Suprapubic skin (tissue), 4 donors: Measurements from ENCODE around the gene CRABP1. TPM values are rescaled to one million over a fixed set of nuclear protein-coding genes. Genes with fewer than 3 reads are reported as not detected.

Source experiments
- DNase-seq, 2 donors: peaks; one replicate each; pipeline ENCODE4 v3.0.0-alpha.2; 2019; ENCODE audit warnings: low spot score in 2 of 2
- H3K27ac ChIP-seq: fragments of 200-600 bp; sonication (generic); one replicate; pipeline ENCODE4 v1.5.1; 2019
- H3K27me3 ChIP-seq: fragments of 200-600 bp; sonication (generic); one replicate; pipeline ENCODE4 v1.5.1; 2019
- H3K36me3 ChIP-seq: fragments of 200-600 bp; sonication (generic); one replicate; pipeline ENCODE4 v1.5.1; 2019
- H3K4me1 ChIP-seq: fragments of 200-600 bp; sonication (generic); one replicate; pipeline ENCODE4 v1.5.1; 2019
- H3K4me3 ChIP-seq: fragments of 200-600 bp; sonication (generic); one replicate; pipeline ENCODE4 v1.5.1; 2019; ENCODE audit warnings: mild to moderate bottlenecking
- H3K9me3 ChIP-seq: fragments of 200-600 bp; sonication (generic); one replicate; pipeline ENCODE4 v1.5.1; 2019
- EP300 ChIP-seq: sonication (generic); formaldehyde crosslinking; IDR thresholded peaks from one replicate; pipeline ENCODE4 v1.6.1; 2017; ENCODE audit warnings: antibody characterized with exemption
- POLR2A ChIP-seq, 2 donors: fragments of 450-650 bp; IDR thresholded peaks; one replicate each; pipeline ENCODE4 v1.6.1; 2017; ENCODE audit warnings: antibody characterized with exemption in 2 of 2, mild to moderate bottlenecking in 2 of 2, moderate library complexity in 2 of 2
- POLR2AphosphoS5 ChIP-seq, 3 donors: sonication (generic); formaldehyde crosslinking; IDR thresholded peaks; one replicate each; pipeline ENCODE4 v1.6.1; 2017; ENCODE audit warnings: antibody characterized with exemption in 3 of 3
- WGBS: methylation state at CpG from one replicate; pipeline ENCODE4 v1.1.5; 2018; 5-methylcytosine and 5-hydroxymethylcytosine counted together
- total RNA-seq, 4 donors: library from RNA; depleted of rRNA; stranded (reverse); fragments of >200 nt; gene quantifications; one replicate each; pipeline ENCODE4 v1.1.0, GENCODE V29; 2016
- TF ChIP-seq, protein P1 (sequence below), 2 donors: fragments of 200-600 bp in 1 of 2; fragments of 450-650 bp in 1 of 2; sonication (generic) in 1 of 2; IDR thresholded peaks; one replicate each; pipeline ENCODE4 v1.5.1; 2016 to 2019; ENCODE audit warnings: antibody characterized with exemption in 2 of 2, mild to moderate bottlenecking in 1 of 2, moderate library complexity in 1 of 2

The CRABP1 gene
- total RNA-seq, 4 donors from 2014 or later = 2.6 to 8.7 (median 8.5) TPM; not detected in 1

DNA sequence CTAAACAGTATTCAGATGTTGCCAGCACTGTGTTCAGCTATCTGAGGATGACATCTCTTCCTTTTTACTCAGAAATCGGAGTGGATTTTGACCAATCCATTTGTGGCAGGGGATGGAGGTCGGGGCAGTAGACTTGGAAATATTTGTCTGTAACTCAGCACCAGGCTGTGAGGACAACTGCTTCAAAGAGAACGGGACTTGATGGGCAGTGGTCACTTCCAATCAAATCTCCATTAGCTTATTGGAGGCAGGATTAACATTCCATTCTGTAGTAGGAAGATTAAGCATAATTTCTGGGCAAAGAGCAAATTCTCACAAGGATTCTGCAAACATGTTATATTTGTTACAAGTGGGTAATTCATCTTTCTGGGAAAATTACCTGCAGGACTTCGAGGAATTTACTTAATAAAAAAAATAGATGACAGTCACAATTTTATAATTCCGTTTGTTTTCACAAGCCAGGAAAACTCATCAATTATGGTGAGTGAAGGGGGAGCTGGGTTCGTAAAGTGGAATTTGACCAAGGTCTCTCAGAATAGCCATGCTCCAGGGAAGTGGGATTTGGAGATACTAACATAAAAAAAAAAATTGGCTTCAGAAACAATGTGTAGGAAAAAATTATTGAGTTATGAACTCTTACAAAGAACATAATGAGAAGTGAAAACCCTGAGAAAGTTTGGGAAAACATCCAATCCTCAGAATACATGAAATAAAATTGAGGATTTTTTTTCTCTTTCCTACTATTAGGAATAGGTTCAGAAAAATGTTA, 18.1 kb downstream of the CRABP1 start:
- peaks cover 10% of the 10 kb centered on the region for H3K4me1 ChIP-seq
- no peak overlapping the region for H3K4me3 ChIP-seq
- H3K9me3 ChIP-seq = no peaks in the 10 kb centered on the region
- peaks cover 2% of the 10 kb centered on the region for H3K27me3 ChIP-seq
- no peak for TF ChIP-seq POLR2AphosphoS5 (IDR thresholded peaks at IDR 0.05)
- TF ChIP-seq POLR2A (IDR thresholded peaks at IDR 0.05) = no peak
- TF ChIP-seq, protein P1, sequence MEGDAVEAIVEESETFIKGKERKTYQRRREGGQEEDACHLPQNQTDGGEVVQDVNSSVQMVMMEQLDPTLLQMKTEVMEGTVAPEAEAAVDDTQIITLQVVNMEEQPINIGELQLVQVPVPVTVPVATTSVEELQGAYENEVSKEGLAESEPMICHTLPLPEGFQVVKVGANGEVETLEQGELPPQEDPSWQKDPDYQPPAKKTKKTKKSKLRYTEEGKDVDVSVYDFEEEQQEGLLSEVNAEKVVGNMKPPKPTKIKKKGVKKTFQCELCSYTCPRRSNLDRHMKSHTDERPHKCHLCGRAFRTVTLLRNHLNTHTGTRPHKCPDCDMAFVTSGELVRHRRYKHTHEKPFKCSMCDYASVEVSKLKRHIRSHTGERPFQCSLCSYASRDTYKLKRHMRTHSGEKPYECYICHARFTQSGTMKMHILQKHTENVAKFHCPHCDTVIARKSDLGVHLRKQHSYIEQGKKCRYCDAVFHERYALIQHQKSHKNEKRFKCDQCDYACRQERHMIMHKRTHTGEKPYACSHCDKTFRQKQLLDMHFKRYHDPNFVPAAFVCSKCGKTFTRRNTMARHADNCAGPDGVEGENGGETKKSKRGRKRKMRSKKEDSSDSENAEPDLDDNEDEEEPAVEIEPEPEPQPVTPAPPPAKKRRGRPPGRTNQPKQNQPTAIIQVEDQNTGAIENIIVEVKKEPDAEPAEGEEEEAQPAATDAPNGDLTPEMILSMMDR (IDR thresholded peaks at IDR 0.05) = no peak
- TF ChIP-seq EP300 = no peak
- no peak overlapping the region for H3K27ac ChIP-seq
- H3K36me3 ChIP-seq = no peaks in the 10 kb centered on the region
- DNase-seq = no peak
- WGBS = 55% methylated on average over 6 of the region's 6 CpGs

DNA sequence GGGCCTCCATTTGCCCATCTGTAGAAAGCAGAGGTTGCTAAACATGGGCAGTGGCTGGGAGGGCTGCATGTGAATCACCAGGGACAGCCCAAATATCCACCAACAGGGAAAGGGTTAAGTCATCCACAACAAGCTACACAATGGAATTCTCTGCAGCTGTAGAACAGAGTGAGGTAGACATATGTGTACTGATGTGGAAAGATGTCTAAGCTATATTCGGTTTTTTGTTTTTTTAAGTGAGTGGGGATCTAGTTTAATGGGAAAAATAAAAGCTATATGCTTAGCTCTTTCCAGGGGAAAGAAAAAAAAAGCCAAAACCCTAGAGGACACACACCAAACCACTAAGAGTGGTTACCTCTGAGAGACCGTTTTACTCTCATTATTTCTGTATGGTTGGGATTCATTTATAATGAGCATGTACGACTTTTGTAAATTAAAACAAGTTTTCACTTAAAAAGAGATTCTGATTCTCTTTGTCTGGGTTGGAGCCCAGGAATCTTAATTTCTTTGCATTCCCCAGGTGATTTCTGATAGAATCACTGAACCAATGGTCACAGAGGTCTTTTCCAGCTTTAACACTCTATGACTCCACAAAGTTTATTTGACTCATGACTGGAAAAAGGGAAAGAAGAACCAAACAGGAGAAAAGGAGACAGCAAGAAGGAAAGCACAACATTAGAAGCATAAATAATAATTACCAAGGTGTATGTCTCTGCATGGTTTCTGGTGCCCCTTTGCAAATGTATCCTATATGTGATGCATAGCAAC, 19.1 kb downstream of the CRABP1 start:
- Histone ChIP-seq H3K27me3 (peaks cover 2% of the 10 kb centered on the region), H3K9me3 (no peaks in the 10 kb centered on the region), H3K36me3 (no peaks in the 10 kb centered on the region), H3K4me1 (peaks cover 10% of the 10 kb centered on the region), H3K4me3 (no peak overlapping the region), H3K27ac (no peak overlapping the region)
- TF ChIP-seq POLR2AphosphoS5 (IDR thresholded peaks at IDR 0.05) (no peak), POLR2A (IDR thresholded peaks at IDR 0.05) (no peak), EP300 (no peak)
- TF ChIP-seq, protein P1 (IDR thresholded peaks at IDR 0.05) = no peak
- WGBS = 78% methylated on average over 3 of the region's 3 CpGs
- DNase-seq = no peak

DNA sequence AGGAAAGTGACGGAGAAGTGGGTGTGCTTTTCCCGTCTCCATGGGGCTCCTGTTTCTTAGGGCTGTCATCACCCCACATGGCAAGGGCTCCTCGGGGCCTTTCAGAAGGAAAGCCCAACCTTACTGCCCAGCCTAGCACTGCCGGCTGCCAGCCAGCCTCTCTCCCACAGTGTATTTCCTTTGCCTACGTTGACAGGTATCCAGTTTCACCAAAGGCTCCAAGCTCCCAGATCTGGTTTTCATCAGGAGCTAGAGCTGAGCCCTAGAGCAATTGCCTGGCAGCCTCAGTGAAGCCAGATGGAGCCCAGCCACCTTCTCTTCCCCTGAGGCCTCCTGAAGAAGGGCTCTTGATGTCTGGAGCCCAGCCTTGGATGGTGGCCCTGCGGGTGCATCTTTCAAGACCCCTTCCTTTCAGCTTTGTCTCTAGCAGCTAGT, 20.2 kb downstream of the CRABP1 start:
- DNase-seq = no peak
- H3K4me3 ChIP-seq = no peak overlapping the region
- no peak overlapping the region for H3K27ac ChIP-seq
- H3K27me3 ChIP-seq = peaks cover 2% of the 10 kb centered on the region
- TF ChIP-seq POLR2AphosphoS5 (IDR thresholded peaks at IDR 0.05) = no peak
- TF ChIP-seq POLR2A (IDR thresholded peaks at IDR 0.05) = no peak
- TF ChIP-seq, protein P1 (IDR thresholded peaks at IDR 0.05) = no peak
- TF ChIP-seq EP300 = no peak
- 59% methylated on average over 6 of the region's 6 CpGs for WGBS
- no peaks in the 10 kb centered on the region for H3K36me3 ChIP-seq
- H3K4me1 ChIP-seq = peaks cover 10% of the 10 kb centered on the region
- no peaks in the 10 kb centered on the region for H3K9me3 ChIP-seq

DNA sequence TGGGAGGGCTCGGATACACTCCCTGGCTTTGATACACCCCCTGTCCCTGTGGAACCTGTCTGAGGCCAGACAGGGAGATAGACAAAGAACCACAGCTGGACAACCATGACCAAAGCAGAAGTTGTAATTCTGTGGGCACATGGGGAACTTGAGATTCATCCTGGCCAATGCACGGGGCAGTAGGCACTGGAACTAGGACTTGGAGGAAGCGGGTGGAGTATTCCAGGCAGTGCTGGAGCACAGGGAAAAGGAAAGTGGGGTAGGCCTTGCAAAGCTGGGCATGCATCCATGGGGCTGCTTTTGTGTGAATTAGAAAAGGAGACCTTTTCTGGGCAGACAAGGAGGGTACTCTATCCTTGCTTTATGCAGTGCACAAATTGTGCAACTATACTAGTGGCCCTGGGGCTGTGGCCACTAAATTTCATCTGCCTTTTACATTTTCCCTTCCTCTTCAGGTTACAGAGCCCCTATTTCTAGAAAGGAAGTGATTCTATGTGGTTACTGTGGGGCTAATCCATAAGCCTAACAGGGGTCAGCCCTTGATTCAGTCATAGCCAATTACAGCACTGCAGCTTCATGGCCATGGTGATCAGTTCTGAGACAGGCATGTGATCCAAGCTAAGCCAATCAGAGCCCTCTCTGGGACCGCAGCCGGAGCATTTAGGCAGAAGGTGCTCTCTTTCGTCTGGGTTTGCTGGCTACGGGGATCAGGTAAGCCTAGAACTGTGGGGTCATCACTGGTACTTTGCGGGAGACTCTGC, 21.0 kb downstream of the CRABP1 start:
- H3K27me3 ChIP-seq = peaks cover 2% of the 10 kb centered on the region
- TF ChIP-seq POLR2A (IDR thresholded peaks at IDR 0.05) (no peak), POLR2AphosphoS5 (IDR thresholded peaks at IDR 0.05) (no peak), EP300 (no peak)
- TF ChIP-seq, protein P1 (IDR thresholded peaks at IDR 0.05) = no peak
- no peak for DNase-seq
- no peak overlapping the region for H3K27ac ChIP-seq
- peaks cover 10% of the 10 kb centered on the region for H3K4me1 ChIP-seq
- no peaks in the 10 kb centered on the region for H3K9me3 ChIP-seq
- no peak overlapping the region for H3K4me3 ChIP-seq
- H3K36me3 ChIP-seq = no peaks in the 10 kb centered on the region
- 94% methylated on average over 8 of the region's 8 CpGs for WGBS
